HG03442 (cell line): ENCODE results near the gene ZSCAN9.

Experiments used
- ATAC-seq: cut with Tn5 transposase; IDR thresholded peaks from one replicate; pipeline ENCODE4 v1.9.1; 2021; ENCODE audit warnings: mild to moderate bottlenecking, moderate library complexity; ENCODE audit not compliant: unreplicated experiment

The ZSCAN9 gene

DNA sequence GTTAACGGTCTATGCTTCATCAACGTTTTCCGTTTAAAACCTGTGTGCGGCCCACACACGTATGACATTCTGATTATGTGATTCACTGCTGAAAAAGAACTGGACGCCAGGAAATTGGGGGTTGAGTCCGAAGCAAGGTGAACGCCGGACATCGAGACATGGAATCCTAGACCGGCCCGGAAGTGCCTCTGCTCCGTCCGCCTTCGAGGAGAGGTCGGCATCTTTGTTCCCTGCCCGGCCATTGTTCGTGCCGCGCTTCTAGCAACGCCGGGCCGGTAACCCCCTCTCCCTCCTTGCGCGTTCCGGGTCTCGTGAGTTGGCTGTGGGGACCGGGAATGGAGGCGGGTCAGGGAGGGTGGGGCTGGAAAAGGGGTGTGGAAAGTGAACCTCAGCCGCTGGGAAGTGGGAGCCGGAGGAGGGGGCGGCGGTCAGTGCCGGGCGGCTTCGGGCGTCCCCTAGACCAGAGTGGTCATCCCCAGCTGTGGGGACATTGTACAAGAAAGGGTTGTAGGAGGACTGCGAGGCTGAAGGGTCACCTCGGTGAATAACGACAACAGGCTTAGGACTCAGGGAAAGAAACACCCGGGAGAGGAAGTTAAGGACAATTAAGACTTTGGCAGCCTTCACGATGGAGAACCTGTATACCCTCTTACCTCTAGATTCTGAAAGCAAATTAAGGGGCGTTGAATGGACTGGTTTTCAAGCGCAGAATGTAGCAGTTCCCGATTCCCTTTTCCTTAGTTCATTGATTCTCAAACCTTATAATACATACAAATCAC, at the start of gene ZSCAN9:
TSS of gene ZSCAN9 (plus strand) at position 220 of the 779 bp plus-strand sequence. CDS start 1,810 bp downstream, outside the sequence.
- peak; percentile 85 for ATAC-seq

GRCh38 chr6:28176373-28176772, 48.7 kb upstream of the ZSCAN9 start:
- no peak for ATAC-seq

DNA sequence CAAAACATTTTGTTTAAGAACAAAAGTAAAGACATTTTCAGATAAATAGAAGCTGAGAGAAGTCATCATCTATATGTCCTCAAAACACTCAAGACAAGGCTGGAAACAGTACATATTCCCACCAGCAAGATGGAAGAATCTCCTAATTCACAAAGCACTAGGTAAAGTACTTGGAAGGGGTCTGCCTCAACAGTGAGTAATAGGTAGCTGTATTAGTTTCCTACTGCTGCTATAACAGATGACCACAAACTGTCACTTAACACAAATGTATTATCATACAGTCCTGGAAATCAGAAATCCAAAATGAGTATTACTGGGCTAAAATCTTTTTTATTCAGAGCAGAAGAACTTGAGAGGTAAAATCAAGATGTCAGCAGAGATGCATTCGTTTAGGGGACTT, 42.8 kb upstream of the ZSCAN9 start:
- ATAC-seq = no peak

- no peak for ATAC-seq
These were observed 36.7 kb upstream of the ZSCAN9 start for GRCh38 chr6:28188111-28188979.

DNA sequence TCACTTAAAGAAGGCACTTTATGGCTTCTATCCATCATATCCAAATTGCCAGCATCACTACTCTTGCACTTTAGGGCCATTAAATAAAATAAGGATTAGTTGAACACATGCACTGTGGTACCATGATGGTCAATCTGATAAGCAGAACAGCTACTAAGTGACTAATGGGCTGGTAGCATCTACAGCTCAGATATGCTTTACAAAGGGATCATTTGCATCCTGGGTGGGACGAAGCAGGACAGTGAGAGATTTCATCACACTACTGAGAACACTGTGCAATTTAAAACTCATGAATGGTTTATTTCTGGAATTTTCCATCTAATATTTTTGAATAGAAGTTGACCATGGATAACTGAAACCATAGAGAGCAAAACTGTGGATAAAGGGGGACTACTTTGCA, 25.1 kb upstream of the ZSCAN9 start:
- no peak for ATAC-seq

GRCh38 chr6:28203201-28203600, 21.9 kb upstream of the ZSCAN9 start:
- ATAC-seq = no peak

- ATAC-seq = no peak
These were observed 19.2 kb upstream of the ZSCAN9 start for GRCh38 chr6:28205879-28206278.

- ATAC-seq = no peak
These were observed 18.5 kb upstream of the ZSCAN9 start for GRCh38 chr6:28206527-28206926.

DNA sequence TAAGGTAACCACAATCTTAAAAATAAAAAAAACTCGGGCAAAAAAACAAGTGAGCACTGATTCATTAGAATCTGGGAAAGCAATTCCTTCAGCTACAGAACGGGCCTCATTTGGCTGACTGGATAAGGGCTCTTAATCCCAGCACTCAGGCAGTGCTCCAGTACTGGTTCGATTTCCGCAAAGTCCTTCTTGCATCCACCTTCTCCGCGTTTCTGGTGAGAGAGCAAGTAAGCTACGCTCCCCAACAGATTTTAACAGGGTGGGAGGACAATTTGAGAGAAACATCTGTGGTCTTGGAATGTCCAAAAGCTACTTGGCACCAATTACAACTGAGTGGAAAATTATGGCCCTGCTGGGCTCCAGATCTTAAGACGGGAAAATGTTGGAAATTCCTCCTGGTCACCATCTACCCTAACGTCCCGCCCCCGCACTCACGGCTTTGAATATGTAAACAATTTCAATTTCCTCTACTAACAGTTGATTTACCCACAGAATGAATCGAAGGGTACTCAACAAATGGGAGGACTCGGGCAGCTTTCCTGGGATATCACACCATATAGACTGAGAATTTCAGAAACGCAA, 18.1 kb upstream of the ZSCAN9 start:
- ATAC-seq = no peak

DNA sequence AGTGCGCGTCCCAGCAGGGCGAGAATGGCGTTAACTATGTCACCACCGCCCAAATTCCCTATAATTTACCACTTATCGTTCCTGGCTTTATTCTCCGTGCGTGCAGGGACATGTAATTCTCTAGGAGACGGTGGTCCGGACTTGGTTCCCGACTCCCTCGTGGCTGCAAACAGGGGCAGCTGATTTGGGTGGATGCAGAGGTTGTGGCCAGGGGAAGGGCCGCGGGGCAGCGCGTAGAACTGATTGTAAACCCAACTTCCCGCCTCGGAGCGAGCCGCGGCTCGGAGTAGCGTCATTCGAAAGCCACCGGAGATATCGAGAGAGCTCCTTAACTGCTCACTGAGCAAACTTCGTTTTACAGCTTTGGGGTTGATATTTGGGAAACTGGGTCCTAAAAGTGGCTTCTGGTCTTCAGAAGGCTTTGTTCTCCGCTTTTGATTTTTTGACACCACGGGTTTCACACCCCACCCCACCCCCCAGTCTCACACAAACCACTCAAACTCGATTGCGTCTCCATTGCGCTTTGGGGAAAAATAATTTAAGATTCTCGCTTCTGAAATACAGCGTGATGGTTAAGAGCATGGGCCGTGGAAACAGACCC, 17.5 kb upstream of the ZSCAN9 start:
- no peak for ATAC-seq

DNA sequence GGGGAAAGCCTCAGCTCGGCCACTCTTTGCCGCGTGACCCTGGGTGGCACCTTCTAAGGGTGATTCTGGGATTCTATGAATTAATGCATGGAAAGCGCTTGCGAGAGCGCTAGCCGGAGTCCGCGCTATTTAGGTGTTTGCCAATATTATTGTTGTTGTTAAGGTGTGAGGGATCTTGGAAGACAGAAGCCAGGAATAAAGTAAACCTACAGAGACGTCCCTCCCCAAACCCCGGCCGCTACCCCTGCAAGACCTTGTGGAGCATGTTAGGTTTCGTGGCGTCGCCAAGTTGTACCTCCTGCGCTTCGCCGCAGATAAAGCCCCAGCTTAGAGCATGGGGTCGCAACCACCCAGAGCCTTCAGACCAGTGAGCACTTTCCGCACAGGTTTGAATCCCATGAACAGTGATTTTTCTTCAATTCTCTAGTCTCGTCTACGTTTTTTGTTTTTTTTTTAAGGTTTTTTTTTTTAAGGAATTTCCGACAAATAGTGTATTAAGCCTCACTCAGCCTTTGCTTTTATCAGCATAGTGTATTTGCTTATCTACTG, 16.9 kb upstream of the ZSCAN9 start:
- ATAC-seq = no peak

GRCh38 chr6:28209753-28210535, 15.1 kb upstream of the ZSCAN9 start:
- ATAC-seq = no peak

- ATAC-seq = peak; percentile 18
These were observed 13.1 kb upstream of the ZSCAN9 start for GRCh38 chr6:28211840-28212509.

- ATAC-seq = peak; percentile 52
These were observed 12.4 kb upstream of the ZSCAN9 start for GRCh38 chr6:28212510-28213212.

DNA sequence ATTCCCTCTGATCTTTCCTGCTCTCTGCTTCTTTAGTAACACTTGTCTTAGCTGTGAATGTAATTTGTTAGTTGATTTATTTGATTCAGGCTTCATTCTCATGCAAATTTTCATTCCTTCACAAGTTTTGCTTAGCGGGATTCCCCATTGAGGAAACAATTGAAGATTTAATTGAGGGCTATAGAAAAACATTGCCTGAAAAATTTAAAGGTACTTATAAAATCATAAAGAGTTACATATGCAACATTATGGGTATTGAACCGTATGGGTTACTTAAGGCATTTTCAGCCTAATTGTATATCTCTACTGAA, 11.9 kb upstream of the ZSCAN9 start:
- no peak for ATAC-seq

- ATAC-seq = no peak
These were observed 9.7 kb upstream of the ZSCAN9 start for GRCh38 chr6:28215425-28215824.

DNA sequence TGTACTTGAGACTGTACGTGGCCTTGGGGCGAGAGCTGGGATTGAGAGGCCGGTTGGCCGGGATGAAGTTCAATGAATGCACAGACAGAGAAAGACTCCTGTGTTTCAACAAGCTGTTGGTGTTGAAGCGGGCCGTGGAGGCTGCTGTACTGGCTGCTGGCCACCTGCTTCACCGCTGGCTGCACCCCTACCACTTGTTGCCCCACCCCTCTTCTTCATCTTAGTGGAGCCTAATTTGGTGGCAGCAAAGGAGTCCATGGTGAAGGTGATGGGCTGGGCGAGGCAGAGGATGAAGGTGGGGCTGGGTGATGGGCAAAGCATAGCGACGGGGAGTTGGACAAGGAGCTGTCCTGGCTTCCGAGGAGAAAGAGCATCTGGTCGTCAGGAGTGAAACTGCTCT, 7.2 kb upstream of the ZSCAN9 start:
- ATAC-seq = no peak

DNA sequence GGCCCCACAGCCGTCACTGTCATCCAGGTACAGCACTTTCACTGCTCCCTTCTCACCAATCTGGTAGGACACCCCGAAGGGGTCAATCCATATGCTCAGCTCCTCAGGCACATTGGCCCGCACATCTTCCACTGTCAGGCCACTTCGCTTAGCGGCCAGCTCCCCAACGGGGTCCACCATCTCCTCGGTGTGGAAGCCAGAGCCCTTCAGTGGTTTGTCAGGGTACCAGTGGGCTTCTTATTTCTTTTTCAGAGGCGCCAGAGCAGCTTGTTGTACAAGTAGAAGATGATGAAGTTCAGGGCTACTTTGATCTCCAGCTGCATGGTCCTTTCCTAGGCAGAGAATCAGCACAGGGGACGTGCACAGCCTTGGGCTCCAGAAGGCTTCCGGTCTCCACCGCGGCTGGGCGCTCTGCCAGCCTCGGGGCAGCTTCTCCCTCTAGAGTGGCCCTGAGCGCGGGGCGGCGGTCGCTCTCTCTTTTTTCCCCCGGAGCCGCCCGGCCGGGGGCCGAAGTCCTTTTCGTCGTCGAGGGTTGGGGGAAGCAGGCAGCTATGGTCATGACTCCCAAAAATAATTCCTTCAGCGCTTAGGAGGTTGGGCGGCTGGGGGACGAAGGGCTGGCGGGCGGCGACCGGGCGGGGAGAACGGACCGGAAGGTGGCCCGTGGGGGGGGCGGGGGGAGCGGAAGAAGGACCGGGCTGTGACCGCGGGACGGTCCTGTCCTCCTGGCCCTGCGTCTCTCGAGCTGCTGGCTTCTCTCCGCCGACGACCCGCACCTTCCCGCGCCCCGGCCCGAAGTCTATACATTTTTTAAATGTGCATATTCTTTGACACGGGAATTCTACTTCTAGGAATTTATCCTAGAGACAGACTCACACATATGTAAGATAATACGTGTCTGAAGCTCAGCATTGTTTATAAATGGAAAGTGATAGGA, 6.5 kb upstream of the ZSCAN9 start:
- peak; percentile 63 for ATAC-seq
